ENCODE data around the gene RNGTT.
"Not testable (repeated sequence)": the region's sequence is repeated elsewhere in the genome, so short reads cannot be mapped to it uniquely, and the experiment has no call there.

Gene RNGTT

DNA sequence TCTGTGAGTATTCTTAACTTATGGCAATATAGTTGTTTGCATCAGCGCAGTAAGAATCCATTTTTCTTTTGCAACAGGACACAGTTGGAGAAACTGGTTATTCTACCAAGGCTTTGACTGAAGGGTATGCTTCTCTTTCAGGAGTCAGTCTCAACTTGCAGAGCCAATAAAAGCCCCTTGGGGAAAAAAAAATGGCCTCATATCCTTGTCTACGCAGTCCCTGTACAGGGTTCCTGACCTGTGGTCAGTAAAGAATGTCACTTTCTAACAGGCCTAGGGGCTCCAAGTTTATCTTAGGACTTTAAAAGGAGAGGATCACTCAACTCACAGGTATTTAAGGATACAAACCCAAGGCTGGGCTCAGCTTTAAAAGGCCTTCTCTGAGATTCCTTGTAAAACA is 6.9 kb upstream of the RNGTT start:
- DNase-seq: no peak

DNA sequence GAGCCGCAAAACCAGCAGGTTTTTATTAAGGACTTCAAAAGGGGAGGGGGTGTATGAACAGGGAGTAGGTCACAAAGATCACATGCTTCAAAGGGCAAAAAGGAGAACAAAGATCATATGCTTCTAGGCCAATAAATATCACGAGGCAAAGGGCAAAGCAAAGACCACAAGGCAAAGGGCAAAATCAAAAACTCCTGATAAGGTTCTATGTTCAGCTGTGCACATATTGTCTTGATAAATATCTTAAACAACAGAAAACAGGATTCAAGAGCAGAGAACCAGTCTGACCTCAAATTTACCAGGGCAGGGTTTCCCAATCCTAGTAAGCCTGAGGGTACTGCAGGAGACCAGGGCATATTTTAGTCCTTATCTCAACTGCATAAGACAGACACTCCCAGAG is 5.8 kb upstream of the RNGTT start:
- not testable (repeated sequence) for DNase-seq

DNA sequence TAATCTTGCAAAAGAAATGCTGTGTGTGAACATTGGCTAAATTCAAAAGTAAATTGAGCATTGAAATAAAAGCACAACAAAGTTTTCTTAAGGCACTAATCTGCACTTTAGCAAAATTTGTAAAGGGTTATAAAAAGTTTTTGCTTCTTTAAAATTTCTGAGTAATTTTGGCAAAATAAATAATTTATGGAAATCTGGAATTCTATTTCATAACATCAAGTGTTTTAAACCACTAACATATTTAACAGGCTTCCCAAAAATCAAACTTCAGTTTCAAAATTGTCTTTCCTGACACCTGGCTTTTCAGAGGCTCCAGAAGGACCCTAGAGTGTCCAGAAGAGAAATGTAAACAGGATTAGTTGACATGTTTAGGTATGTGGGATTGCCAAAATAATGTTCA is 4.5 kb upstream of the RNGTT start:
- no peak for DNase-seq

DNA sequence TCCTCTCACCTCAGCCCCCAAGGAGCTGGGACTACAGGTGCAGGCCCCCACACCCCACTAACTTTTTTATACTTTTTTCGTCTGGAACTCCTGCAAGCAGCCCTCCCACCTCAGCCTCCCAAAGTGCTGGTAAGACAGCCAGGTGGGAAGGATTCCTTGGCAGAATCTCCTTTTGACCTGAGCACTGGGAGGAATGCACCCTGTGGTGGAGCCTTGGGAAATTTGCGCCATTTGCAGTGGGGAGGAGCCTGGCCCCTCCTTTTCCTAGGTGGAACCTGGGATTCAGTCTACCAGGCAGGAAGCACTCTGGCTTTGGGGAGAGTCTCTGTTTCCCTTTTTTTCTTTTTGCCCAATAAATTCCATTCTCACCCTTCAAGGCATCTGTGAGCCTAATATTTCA is 2.3 kb upstream of the RNGTT start:
- no peak for DNase-seq

DNA sequence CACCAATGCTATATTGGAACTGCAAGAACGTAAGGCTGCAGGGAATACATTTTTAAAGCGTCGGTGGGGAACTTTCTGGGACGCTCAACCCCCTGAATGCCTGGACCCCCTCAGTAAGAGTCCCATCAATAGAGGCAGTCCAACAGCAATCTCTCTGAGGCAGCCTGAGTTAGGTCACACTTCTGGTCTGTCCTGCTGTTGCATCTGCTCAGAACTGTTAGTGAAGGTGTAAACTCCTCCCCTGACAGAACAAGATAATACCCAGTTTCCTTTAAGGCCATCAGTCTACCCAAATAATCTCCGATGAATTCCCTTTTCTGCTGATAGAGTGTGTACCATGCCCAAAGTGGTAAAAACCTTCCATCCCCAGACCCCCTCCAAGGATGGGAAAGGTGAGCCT is 1.1 kb upstream of the RNGTT start:
- no peak for DNase-seq

DNA sequence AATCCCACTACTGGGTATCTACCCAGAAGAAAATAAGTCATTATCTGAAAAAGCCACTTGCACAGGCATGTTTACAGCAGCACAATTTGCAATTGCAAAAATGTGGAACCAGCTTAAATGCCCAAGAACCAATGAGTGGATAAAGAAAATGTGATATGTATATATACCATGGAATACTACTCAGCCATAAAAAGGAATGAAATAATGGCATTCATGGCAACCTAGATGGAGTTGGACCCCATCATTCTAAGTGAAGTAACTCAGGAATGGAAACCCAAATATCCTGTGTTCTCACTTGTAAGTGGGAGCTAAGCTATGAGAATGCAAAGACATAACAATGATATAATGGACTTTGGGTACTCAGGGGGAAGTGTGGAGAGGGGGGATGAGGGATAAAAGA is 4.6 kb downstream of the RNGTT start:
- DNase-seq: no peak

DNA sequence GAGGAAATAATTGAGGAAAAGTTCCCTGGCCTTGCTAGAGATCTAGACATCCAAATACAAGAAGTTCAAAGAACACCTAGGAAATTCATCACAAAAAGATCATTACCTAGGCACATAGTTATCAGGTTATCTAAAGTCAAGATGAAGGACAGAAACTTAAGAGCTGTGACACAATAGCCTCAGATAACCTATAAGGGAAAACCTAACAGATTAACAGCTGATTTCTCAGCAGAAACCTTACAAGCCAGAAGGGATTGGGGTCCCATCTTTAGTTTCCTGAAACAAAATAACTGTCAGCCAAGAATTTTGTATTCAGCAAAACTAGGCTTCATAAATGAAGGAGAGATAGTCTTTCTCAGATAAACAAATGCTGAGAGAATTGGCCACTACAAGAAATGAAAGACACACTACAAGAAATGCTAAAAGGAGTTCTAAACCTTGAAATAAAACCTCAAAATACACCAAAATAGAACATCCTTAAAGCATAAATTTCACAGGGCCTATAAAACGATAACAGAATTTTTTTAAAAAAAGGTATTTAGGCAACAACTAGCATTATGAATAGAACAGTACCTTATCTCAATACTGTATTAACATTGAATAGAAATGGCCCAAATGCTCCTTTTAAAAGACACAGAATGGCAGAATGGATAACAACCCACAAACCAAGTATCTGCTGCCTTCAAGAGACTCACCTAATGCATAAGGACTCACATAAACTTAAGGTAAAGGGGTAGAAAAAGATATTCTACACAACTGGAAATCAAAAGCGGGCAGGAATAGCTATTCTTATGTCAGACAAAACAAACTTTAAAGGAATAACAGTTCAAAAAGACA is 9.7 kb downstream of the RNGTT start:
- no peak for DNase-seq

DNA sequence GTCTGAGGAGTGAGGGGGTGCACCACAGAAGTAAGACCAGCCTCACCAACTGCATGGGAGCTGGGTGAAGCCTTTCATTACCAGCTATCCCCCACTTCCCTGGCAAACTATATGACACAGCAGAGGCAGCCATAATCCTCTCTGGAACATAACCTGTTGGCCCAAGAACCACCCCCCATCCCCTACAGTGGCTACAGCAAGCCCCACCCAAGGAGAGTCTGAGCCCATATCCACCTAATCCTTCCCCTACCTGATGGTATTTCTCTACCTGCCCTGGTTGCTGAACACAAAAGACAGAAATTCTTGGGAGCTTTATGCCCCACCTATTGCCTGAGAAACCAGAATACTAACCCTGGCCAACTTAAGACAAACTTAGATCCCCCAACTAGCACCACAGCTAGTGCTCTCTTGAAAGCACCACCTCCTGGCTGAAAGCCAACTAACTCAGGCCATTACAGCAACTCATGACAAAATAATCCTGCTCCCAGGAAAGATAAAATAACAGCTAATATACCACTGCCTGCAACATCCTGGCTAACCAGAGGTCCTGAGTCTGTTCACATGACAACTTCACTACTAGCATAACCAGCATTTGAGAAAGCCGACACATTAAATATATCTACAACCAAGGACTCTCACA is 11.2 kb downstream of the RNGTT start:
- DNase-seq: no peak

DNA sequence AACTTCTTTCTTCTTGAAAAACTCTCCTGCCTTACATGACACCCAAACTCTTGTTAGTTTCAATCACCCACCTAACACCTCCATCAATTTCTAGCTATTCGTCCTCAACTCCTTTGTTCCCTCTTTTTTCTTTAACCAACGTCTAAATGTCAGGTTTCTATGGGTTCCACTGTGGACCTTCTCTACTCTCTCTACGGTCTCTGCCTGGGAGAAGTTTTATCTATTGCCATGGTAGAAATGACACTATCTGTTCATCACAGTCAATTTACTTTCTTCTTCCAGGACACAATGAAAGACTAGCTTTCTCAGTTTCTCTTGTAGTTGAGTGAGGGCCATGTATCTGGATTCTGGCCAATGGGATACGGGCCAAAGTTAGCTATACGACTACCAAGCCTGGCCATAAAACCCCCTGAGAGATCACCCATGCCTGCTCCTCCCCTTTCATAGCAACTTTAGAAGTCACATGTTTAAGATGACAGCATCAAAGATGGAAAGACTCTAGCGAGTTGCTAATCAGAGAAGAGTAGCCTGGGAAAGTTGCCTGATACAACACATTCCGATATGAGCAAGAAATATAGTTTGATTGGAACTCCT is 17.9 kb downstream of the RNGTT start:
- DNase-seq: no peak

DNA sequence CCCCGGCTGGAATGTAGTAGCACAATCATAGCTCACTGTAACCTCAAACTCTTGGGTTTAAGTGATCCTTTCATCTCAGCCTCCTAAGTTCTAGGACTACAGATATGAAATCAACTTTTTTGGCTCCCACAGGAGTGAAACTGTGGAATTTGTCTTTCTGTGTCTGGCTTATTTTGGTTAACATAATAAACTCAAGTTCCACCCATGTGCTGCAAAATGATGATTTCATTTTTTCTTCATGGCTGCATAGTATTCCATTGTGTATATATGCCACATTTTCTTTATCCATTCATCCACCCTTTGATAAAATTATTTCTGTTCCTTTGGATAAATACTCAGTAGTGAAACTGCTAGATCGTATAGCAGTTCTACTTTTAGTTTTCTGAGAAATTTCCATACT is 29.9 kb downstream of the RNGTT start:
- no peak for DNase-seq

DNA sequence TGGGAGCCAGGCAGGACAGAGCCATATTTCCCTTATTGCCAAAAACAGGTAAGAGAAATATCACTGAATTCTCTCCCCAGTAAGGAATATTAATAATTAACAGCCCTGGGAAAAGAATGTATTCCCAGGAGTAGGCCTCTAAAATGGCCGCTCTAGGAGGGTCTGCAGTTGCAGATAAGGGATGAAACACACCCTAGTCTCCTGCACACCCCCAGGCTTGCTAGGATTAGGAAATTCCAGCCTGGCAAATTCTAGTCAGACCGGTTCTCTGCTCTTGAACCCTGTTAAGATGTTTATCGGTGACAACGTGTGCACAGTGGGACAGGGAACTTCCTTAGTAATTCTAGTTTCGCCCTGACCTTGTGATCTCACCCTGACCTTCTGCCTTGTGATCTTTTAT is 31.4 kb downstream of the RNGTT start:
- not testable (repeated sequence) for DNase-seq

DNA sequence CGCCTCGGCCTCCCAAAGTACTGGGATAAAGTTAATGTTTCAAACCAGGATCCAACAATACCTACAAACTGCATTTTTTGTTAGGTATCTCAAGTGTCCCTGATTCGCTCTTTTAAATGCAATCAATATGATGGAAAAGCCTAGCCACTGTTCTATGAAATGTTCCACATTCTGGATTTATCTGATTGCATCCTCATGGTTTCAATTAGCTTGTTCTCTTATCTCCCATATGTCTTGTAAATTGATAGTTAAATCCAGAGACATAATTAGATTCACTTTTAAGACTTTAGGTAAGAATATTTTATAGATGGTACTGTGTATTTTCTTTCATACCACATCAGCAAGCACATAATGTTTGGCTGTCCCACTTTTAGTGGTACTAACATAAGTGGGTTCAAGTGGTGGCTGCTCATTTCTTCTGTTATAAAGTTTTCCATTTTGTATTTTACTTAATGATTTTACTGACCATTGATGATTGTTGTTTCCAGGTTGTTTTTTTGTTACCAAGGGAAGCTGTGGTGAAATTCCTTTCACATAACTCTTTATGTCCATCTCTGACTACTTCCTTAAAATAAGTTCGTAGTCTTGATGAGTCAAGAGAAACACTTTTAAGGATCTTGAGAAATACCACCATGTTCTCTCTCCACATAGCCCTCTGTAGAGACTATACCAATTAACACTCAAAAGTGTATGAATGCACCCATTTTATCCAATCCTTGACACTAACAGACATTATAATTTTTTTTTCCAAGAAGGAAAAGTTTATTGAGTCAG is 40.5 kb downstream of the RNGTT start:
- DNase-seq: no peak

DNA sequence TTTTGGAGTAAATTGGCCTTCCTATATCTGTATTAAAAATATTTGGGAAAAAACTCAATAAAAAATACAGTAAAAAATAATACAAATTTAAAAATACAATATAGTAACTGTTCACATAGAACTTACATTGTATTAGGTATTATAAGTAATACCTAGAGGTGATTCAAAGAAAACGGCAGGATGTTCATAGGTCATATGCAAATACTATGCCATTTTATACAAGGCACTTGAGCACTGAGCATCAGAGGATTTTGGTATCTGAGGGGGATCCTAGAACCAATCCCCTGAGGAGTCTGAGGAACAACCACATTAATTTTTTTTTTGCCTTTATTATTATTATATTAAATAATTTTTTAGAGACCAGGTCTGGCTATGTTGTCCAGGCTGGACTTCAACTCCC is 41.7 kb downstream of the RNGTT start:
- no peak for DNase-seq

DNA sequence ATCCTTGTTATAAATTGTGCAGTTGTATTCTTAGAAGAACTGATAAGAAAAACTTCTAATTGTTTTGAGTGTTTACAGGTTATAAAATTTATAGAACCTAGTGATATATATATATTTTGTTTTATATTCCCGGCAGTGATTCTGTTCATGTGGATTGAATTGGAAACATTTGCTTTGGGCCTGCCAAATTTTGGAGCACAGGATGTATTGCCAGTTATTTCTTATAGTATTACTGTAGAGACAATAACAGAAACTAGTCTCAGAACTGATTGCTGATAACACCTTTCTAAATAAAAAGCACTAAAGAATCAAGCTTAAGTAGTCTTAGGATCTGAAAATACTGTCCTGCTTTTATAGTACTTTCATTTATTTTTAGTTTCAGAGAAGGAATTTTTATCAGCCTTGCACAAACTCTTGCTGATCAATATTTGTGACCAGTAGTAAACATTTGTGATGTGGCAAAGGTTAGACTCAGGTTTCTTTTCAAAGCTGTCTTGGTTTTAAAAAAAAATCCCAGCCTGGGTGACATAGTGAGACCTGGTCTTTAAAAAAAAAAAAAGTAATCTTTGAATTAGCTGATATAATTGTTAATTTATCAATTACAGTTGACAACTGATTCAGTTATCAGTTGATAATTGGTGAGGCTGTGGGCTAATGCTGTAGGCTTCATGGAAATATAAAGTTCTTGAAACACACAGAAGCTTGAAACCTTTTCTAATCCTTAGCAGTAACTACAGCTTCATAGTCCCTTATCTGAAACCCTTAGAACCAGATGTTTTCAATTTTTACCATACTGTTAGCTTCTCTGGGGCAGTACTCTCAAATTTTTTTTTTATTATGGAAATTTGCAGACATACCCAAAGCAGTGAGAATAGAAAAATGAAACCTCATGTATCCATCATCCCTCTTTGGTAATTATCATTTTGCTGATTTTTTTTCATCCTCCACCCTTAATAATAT is 42.4 kb downstream of the RNGTT start:
- DNase-seq: no peak

DNA sequence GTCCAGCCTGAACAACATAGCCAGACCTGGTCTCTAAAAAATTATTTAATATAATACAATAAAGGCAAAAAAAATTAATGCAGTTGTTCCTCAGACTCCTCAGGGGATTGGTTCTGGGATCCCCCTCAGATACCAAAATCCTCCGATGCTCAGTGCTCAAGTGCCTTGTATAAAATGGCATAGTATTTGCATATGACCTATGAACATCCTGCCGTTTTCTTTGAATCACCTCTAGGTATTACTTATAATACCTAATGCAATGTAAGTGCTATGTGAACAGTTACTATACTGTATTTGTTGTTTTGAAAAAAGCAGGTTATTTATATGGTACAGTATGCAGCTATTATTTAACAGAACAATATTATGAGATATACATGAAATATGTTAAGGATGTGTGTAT is 43.3 kb downstream of the RNGTT start:
- DNase-seq: no peak

DNA sequence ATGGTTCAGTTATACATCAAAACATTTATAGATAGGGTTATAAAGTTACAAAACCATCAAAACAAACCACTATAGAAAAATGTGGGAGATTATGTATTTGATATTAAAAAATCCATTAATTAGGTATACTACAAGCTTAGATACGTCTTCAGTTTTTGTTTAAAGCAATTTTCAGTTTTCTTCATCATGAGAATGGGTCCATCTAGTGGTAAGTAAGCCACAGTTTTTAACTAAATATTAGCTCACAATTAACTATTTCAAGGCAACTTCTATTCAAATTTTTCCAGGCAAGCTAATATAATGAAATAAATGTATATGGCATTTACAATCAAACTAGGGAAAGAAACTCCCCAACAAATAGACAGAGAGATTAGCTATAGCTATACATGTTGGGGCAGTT is 44.4 kb downstream of the RNGTT start:
- no peak for DNase-seq

DNA sequence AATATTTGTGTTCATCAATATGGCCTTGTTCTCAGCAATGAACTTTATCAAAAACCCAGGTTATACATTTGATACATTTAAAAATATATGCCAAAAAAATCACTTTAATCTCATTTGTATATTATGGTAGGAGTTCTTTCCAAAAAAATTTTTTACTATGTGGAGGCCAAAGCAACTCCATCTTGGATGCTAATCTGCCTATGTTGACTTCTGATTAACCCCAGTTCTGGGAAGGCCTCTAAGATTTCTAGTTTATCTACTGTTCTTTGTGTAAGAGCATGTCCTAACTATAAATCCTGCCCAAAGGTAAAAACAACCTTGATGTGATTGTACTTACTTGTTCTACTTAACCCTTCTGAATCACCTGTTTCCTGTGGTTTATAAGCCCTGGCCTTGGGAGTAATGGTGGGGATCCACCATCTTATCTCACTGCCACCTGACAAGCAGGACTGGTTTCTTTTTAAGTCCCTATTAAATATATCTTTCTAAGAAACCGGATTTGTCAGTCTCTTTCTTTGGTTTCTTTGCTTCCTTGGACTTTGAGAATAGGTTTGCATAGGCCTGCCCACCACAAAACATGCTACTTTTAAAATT is 46.7 kb downstream of the RNGTT start:
- DNase-seq: no peak

DNA sequence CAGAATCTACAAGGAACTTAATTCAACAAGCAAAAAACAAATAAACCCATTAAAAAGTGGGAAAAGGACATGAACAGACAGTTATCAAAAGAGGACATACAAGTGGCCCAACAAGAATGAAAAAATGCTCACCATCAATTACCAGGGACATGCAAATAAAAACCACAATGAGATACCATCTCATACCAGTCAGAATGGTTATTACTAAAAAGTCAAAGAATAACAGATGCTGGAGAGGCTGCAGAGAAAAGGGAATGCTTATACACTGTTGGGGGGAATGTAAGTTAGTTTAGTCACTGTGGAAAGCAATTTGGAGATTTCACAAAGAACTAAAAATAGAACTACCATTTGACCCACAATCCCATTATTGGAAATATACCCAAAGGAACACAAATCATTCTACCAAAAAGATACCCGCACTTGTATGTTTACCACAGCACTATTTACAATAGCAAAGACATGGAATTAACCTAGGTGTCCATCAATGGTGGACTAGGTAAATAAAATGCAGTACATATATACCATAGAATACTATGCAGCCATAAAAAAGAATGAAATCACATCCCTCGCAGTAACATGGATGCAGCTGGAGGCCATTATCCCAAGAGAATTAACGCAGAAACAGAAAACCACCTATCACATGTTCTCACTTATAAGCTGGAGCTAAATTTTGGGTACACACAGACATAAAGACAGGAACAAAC is 48.4 kb downstream of the RNGTT start:
- DNase-seq: no peak

DNA sequence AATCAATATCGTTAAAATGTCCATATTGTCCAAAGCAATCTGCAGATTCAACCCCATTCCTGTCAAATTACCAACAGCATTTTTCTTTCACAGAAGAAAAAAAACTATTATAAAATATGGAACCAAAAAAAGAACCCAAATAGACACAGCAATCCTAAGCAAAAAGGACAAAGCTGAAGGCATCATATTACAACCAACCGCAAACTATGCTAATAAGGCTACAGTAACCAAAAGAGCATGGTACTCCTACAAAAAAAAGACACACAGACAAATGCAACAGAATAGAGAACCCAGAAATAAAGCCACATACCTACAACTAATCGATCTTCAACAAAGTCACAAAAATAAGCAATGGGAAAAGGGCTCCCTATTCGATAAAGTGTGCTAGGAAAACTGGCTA is 49.2 kb downstream of the RNGTT start:
- no peak for DNase-seq

DNA sequence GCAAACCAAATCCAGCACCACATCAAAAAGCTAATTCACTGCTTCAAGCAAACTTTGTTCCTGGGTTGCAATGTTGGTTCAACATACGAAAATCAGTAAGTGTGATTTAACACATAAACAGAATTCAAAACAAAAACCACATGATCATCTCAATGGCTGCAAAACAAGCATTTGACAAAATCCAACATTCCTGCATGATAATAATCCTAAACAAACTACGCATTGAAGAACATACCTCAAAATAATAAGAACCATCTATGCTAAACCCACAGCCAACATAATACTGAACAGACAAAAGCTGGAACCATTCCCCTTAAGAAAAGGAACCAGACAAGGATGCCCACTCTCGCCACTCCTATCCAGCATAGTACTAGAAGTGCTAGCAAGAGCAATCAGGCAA is 49.9 kb downstream of the RNGTT start:
- no peak for DNase-seq

Data from NCI-H1105 treated with DMSO at 0.1 percent for 48 hours (cell line).